ENCODE data around the gene PHEX.

The PHEX gene

DNA sequence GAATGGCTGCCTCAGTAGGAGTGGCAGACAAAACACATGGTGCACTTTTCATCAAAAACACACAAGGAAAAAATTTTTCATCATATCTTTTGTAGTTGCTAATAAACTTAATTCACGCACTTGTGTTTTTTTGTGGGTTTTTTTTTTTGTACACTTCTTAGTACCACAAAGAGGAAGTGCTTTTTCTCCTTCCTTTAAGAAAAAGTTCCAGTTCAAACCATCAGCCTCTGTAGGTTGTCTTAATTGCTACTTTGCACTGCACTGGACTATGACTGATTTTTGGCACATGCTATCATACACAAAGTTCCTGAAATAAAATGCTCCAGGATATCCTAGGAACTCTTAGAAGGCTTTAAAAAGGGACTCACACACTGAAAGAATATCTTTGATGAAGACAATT lies at the start of gene PHEX:
TSS of gene PHEX (plus strand) at position 242 of the 400 bp plus-strand sequence. CDS start 681 bp downstream, outside the sequence.
- no peak for DNase-seq (ENCODE audit: low read depth in 2 of 2)

DNA sequence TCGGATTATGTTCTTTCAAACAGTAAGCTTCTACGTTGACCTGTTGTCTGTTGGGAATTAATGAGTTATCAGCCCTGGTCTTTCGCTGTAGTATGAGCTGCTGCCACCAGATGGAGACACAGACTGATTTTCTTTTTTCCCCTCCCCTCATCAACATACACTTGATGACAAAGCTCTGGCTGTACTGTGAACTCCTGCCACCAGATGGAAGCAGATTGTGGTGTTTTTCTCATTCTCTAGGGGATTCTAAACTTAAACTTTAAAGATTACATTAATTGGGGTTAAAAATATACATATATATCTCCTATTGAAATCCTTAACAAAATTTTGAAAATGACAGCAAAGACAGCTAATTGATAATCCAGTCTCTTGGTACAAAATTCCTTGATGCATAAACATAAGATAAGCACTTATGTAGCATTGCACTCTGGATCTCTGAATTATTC lies 46.8 kb upstream of the PHEX start:
- DNase-seq (ENCODE audit: low read depth in 2 of 2): peak; percentile 36 to 51

DNA sequence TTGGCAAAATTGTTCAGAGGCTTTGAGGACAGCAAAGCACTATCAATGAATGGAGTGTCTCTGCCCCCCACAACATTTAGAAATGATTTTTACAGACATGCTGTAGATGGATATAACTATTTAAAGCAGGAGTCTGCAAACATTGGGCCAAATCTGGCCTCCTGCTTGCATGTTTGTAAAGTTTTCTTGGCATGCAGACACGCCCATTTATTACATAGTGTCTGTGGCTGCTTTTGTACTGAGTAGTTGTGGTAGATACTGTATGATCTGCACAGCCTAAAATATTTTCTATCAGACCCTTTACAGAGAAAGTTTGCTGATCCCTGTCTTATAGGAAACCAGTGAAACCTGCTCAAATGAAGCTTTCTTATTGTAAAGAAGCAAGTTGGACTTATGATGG lies 45.5 kb upstream of the PHEX start:
- no peak for DNase-seq (ENCODE audit: low read depth in 2 of 2)

DNA sequence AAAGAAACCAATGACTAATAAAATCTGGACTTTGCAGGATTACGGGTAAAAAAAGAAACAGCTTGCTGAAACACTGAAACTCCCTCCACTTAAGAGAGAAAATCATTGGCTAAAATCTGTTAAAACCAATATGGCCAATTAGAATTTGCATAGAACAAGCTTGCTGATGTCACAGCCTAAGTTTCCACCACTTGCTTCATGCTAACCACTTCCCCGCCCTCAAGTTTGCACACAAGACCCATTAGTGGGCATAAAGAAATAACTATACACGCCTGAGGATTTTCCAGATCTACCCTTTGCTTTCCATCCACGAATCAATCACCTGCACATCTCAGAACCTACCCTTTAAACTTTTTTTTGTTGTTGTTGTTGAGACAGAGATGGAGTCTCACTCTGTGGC lies 42.7 kb upstream of the PHEX start:
- DNase-seq (ENCODE audit: low read depth in 2 of 2): no peak

DNA sequence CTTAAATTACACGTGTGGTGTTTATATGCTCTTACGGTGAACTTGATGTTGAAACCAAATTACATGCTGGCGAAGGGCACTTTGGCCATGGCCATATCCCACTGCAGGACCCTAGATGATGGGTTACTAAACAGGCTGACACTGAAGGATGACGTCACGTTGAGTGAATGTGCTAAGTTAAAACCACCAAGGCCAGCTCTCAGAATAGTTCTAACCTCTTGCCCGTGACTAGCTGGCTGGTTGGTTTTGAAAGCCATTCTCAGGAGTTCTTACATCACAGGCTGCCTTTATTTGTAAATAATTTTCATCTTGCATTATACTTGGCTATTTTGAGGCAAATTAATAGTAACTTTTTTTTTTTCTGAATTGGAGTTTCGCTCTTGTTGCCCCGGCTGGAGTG lies 41.3 kb upstream of the PHEX start:
- DNase-seq (ENCODE audit: low read depth in 2 of 2): no peak

DNA sequence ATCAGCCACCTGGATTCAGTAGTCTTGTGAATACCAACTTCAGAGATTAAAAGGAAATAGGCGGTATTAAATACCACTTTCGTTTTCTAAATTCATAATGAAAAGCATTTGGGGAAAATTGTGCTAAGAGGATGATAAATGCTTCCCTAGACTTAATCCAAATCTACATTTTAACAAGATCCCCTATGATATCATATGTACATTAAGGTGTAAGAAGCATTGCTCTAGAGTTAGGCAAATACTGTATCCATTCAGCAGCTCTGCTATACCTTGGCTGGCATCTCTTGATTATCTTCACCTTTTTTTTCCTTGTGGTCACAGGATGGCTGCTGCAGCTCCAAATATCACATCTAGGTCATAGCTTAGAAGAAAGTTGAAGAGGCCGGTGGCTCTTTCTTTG lies 40.6 kb upstream of the PHEX start:
- no peak for DNase-seq (ENCODE audit: low read depth in 2 of 2)

DNA sequence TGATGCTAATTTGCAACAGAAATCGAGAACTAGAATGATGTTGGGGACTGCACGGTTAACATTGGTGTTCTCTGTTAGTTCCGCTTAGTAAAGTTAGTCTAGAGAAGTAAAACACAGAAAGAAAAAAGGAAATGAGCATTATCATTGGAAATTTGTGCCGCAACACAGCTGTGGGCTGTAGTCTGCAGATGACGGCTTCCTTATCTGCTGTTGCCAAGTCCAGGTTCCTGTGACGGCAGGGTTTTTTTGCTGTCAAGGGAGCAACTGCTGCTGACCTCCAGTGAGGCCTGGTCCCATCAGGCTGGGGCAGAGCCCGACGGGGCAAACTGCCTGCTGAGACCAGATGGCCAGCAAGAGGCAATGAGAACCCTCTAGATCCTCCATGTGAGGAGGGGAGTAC lies 38.9 kb upstream of the PHEX start:
- DNase-seq (ENCODE audit: low read depth in 2 of 2): no peak

DNA sequence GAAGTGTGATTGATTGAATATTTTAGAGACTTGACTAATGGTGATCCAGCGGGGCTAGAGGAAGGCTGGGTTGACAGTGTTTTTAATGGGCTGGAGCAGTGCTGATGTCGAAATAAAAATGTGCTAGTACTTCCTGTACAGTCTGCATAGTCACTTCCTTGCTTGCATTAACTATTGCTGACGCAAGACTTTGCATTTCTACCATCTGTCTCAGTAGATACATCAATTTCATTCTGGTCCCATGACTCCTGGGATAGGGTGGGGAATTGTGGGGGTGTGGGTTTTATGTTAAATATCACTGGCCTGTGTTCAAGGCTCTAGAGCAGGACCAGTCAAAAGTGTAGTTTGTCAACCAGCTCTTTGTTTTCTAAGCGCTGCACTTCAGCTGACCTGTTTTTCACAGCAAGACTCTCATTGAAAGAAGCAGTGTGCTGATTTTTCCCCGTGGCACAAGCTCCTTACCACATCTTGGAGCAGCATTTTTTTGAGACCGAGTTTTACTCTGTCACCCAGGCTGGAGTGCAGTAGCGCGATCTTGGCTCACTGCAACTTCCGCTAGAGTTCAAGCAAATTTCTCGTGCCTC lies 35.2 kb upstream of the PHEX start:
- no peak for DNase-seq (ENCODE audit: low read depth in 2 of 2)

DNA sequence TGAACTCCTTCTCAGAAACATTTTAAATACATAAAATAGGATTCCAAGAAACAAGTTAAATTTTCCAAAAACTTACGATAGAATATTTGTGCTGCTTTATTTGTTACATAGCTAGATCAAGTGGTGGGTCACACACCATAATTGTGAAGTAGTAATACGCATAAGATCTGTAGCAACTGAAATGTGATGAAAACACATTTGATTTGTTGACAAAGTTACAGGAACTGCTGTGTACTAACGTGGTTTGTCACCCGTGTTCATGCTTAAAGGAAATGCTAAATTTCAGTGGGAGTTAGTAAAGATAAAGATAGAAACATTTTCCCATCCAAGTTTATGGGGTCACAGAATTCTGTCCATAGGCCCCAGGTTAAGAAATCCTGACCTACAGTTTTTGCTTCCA lies 34.1 kb upstream of the PHEX start:
- no peak for DNase-seq (ENCODE audit: low read depth in 2 of 2)

DNA sequence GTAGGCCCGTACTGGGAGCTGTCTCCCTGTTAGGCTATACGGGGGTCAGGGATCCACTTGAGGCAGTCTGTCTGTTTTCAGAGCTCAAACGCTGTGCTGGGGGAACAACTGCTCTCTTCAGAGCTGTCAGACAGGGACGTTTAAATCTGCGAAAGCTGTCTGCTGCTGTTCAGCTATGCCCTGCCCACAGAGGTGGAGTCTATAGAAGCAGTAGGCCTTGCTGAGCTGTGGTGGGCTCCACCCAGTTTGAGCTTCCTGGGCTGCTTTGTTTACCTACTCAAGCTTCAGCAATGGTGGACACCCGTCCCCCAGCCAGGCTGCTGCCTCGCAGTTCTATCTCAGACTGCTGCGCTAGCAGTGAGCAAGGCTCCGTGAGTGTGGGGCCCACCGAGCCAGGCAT lies 27.3 kb upstream of the PHEX start:
- DNase-seq (ENCODE audit: low read depth in 2 of 2): no peak

DNA sequence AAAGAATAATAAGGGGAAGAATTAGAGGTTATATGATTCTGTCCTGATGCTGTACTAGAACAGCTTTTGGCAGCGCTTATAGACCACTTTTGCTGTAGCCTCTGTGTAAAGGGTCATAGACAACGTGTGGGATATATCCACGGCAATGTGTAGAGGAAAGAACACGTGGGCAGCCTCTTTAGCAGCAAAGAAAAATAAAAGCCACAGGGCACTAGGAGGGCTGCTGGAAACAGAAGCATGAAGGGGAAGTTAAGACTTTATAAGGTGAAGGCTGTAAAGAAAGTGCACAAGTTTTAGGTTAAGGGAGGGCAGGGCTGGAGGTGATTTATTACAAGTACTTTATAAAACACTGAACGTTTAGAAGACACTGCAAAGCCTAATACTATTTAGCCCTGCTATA lies 20.1 kb upstream of the PHEX start:
- no peak for DNase-seq (ENCODE audit: low read depth in 2 of 2)

DNA sequence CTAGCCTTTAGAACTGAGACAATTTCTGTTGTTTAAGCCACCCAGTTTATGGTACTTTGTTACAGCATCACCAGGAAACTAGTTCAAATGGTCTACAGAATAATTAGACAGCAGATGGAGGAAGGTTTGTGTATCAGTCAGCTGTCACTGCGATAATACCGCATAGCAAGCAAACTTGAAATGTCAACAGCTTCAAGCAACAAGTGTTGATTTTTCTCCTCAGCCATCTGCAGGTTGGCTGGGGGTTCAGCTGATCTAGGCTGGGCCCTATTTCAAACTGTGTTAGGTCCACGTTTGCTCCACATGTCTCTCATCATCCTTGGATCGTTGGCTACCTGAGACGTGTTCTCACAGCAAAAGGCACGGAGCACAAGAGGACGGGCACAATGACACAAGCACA lies 19.2 kb upstream of the PHEX start:
- no peak for DNase-seq (ENCODE audit: low read depth in 2 of 2)

DNA sequence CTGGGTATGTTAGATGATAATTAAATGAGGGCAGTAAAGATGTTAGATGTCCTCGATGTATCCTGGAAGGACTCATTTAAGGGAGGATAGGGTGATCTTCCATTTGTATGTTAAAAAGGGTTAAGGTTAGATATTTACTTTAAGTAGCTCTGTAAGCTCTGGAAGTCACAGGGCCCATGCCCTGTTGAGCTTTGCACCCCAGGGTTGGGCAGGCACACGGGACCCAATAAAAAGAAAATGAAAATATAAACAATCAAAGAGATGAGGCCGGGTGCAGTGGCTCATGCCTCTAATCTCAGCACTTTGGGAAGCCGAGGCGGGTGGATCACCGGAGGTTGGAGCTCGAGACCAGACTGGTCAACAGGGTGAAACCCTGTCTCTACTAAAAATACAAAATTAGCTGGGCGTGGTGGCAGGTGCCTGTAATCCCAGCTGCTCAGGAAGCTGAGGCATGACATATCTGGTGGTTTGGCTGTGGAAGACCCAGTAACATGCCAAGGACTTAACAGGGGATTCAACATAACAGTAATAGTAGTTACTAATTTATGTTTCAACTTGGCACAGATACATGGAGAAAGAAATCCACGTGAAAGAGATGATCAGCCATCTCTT lies 16.9 kb upstream of the PHEX start:
- no peak for DNase-seq (ENCODE audit: low read depth in 2 of 2)

DNA sequence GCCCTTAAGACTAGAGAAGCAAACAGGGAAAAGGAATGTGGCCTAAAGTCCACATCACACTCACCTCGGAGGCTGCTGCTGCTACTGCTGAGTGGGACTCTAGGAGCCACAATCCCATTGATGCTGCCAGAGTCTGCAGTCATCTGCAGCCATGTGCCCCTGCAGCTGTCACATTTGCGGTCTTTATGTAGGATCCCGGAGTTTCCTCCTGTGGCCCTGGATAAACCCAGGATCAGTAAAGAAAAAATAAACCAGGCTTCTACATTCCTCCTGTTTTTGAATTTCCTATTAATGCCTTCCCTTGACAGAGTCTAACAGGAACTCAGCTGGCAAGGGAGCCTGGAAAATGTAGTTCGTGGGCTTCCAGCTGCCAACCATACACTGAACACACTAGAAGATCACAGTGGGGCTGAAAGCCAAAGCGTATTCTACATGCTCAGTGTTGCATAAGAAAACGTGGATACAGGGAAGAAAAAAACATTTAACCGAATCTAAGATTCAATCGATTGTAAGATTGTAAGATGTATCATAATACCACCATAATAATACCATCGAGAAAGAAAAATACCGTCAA lies 10.3 kb upstream of the PHEX start:
- DNase-seq (ENCODE audit: low read depth in 2 of 2): no peak

DNA sequence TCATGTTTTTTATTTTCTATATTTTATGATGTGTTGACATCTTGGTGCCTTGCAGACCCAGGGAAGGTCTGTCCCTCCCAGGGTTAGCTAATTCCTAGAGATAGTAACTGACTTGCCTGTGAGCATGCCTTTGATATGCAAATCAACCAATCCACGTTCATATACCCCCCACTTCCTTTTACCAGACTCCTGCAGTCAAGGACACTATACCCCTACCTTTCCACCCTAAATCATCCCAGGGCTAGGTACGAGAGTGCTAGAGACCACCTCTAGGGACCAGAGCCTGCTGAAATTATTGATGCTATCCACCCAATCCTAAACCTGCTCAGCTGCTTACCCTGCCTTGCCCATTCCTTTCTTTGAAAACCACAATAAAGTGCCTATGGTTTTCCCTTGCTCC lies 7.5 kb upstream of the PHEX start:
- DNase-seq (ENCODE audit: low read depth in 2 of 2): no peak

DNA sequence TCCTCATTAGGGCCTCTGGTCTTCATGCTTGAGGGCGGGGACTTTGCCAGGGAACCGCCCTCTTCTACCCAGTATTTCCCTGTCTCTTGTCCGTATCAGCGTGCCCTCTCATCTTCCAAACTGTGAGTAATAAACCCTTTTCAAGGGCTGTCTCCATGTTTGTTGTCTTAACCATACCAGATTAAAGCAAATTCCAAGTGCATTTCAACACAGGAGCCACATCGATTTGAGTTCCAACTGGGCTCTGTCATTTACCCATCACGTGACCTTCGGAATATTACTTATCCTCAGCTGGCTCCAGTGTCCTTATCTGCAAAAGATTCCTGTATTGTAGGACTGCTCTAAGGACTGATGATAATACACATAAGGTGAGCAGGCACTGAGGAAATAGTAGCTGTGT lies 6.4 kb upstream of the PHEX start:
- no peak for DNase-seq (ENCODE audit: low read depth in 2 of 2)

DNA sequence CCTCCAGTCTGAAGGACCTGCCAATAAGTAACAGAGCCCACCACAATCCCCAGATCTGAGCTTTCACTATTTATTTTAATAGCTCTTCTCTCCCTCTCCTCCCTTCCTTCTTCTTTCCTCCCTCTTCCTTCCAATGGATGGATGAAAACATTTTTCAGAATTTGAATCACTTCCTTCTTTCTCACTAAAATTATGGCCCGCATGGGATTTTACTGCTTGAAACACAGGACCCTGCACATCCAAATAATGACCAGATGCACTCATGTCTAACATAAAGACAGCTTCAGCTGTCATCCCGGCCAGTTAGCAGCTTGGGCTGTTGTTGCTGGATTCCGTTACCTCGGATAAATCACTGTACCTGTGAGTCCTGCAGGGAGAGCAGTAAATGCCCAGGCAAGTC lies 5.4 kb upstream of the PHEX start:
- no peak for DNase-seq (ENCODE audit: low read depth in 2 of 2)

DNA sequence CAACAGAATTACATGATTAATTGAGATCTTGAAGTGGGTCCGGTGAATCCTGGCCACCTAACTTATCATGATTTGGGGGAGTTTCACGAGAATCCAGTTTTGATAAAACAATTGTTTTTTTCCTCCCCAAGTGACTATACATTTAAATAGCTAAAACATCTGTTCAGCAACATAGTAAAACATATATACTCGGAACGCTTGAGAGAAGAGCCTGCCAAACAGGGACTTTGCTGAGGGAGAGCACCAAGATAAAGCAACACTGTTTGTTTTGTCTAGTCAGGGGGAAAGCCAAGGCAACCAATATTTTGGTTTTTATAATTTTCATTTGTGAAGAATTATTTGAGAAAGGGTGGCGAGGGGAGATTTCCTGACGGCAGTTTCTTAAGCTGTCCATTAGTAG lies 381 bp downstream of the PHEX start:
- DNase-seq (ENCODE audit: low read depth in 2 of 2): no peak

DNA sequence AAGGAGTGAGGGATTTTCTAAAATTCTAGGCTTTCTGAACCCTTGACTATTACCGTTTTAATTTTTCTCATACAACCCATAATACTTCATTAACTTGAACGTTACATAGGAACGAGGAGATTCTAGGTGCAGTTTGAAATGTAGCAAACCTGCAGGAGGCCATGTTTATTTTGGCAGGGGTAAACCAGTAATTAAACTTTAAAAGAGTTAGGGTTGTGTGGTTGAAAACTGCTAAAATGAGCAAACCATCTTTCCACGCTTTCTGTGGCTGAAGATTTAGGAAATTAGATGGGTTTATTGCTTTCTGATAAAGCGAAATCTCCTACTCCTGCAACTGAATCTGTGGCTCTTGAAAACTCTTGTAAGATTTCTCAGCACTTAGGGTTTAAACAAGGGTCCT lies 1.7 kb downstream of the PHEX start:
- DNase-seq (ENCODE audit: low read depth in 2 of 2): no peak

DNA sequence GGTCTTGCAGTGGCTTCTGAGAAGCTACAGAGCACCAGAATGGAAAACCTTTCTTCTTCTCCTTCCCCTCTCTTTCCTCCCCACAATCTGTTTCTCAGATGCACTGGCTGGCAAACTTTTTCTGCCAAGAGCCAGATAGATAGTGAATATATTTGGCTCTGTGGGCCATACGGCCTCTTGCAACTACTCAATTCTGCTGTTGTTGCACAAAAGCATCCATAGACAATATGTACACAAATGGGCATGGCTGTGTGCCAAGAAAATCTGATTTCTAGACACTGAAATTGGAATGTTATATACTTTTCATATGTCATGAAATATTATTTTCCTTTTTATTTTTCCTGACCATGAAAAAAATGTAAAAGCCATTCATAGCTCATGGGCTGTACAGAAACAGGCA lies 3.1 kb downstream of the PHEX start:
- no peak for DNase-seq (ENCODE audit: low read depth in 2 of 2)

DNA sequence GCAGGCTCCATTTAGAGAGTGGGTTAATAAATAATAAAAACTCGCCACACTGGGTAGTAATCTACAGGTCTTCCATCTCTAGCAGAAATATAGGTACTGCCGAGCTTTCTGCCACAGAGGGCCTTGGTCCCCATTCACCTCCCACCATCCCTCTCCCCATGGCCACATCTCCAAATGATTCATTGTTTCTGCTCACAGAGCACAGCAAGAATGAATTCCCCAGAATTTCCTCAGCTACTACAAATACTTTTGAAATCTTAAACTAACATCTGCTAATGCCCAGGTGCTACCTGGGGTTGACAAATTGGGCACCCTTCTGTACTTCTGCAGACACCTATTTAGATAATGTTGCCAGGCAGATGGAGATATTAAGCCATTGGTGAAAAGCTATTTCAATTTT lies 5.1 kb downstream of the PHEX start:
- DNase-seq (ENCODE audit: low read depth in 2 of 2): no peak

DNA sequence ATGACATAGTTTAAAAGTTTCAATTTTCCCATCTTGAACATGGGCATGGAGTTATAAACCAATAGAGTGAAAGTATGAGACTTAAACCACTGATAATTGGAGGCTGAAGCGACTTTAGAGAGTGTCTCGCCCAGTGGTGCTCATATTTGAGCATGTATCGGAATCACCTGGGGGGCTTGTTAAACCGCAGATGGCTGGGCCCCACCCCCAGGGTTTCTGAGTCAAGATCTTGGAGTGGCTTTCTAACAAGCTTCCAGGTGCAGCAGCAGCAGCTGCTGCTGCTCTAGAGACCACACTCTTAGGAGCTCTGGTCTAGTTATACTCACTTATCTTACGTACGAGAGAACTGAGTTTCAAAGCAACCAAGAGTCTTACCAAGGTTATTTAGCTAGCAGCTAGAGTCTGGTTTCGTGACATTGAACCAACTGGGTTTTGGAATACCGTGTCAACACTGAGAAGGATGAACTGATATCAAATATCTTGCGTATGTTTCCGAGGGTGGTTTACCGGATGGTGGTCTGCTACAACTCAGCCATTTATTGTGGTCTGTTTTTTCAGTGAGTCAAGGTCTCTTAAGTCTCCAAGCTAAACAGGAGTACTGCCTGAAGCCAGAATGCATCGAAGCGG lies 5.9 kb downstream of the PHEX start:
- DNase-seq (ENCODE audit: low read depth in 2 of 2): no peak

DNA sequence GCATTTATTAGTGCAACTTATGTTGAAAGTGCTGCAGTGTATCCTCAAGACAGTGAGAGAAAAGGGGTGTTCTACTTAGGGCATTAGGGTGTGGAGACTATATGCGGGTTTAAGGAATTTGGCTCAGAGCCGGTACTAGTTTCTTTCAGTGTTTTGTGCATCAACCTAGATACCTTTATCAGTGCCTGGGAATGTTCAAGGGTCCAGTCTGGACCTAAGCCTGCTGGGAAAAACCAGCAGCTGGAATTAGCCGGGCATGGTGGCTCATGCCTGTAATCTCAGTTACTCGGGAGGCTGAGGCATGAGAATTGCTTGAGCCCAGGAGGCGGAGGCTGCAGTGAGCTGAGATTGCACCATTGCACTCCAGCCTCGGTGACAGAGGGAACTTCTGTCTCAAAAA lies 7.4 kb downstream of the PHEX start:
- DNase-seq (ENCODE audit: low read depth in 2 of 2): no peak
